Testis (tissue), 2 donors: ENCODE data around the gene GCSH.

Experiments used
- CTCF ChIP-seq, 3 experiments: fragments of 450-650 bp in 2 of 3; fragments of 200-600 bp in 1 of 3; sonication (generic) in 1 of 3; IDR thresholded peaks; one replicate each; pipeline ENCODE4 v1.5.1; 2016 to 2019; ENCODE audit warnings: antibody characterized with exemption in 3 of 3, mild to moderate bottlenecking in 2 of 3, moderate library complexity in 1 of 3
- POLR2A ChIP-seq: fragments of 450-650 bp; IDR thresholded peaks from one replicate; pipeline ENCODE4 v1.6.1; 2017; ENCODE audit warnings: antibody characterized with exemption, mild to moderate bottlenecking, moderate library complexity

- no peak for TF ChIP-seq CTCF (IDR thresholded peaks at IDR 0.05)
- TF ChIP-seq POLR2A = no peak
Observed at GRCh38 chr16:81070979-81071378, 25.2 kb downstream of the GCSH start.
